H9 (cell line): ENCODE data around the gene TECPR2. TPM values are rescaled to one million over a fixed set of nuclear protein-coding genes. Genes with fewer than 3 reads are reported as not detected.

ENCODE experiments used
- DNase-seq: peaks from one replicate; pipeline ENCODE4 v3.0.0-alpha.2; 2017
- H2AFZ ChIP-seq: one replicate; pipeline ENCODE4 v1.6.1; 2013; ENCODE audit warnings: mild to moderate bottlenecking, low read length, control low read depth, moderate library complexity
- H2AK5ac ChIP-seq: 2 replicates; pipeline ENCODE4 v1.6.1; 2013; ENCODE audit warnings: low read length, control low read depth, mixed read lengths; ENCODE audit not compliant: insufficient read length
- H2BK120ac ChIP-seq: one replicate; pipeline ENCODE4 v1.6.1; 2013; ENCODE audit warnings: low read depth, mild to moderate bottlenecking, low read length, control low read depth, inconsistent platforms; ENCODE audit not compliant: poor library complexity, severe bottlenecking
- H2BK12ac ChIP-seq: 2 replicates; pipeline ENCODE4 v1.6.1; 2013; ENCODE audit warnings: low read length, control low read depth, mixed read lengths, low read depth; ENCODE audit not compliant: insufficient read length
- H2BK15ac ChIP-seq: 2 replicates; pipeline ENCODE4 v1.6.1; 2013; ENCODE audit warnings: low read depth, low read length, control low read depth
- H2BK20ac ChIP-seq: one replicate; pipeline ENCODE4 v1.6.1; 2013; ENCODE audit warnings: low read depth, mild to moderate bottlenecking, low read length, control low read depth, inconsistent platforms; ENCODE audit not compliant: poor library complexity, severe bottlenecking
- H2BK5ac ChIP-seq: 2 replicates; pipeline ENCODE4 v1.6.1; 2013; ENCODE audit warnings: low read length, control low read depth, mixed read lengths; ENCODE audit not compliant: insufficient read length
- H3K14ac ChIP-seq: 2 replicates; pipeline ENCODE4 v1.6.1; 2013; ENCODE audit warnings: low read length, control low read depth; ENCODE audit not compliant: insufficient read depth
- H3K18ac ChIP-seq: 2 replicates; pipeline ENCODE4 v1.6.1; 2013; ENCODE audit warnings: low read depth, mild to moderate bottlenecking, mixed read lengths, low read length, control low read depth; ENCODE audit not compliant: insufficient read length
- H3K23ac ChIP-seq: 2 replicates; pipeline ENCODE4 v1.6.1; 2013; ENCODE audit warnings: low read length, control low read depth, mixed read lengths, low read depth; ENCODE audit not compliant: insufficient read length
- H3K23me2 ChIP-seq: 2 replicates; pipeline ENCODE4 v1.6.1; 2013; ENCODE audit warnings: low read depth, mild to moderate bottlenecking, mixed read lengths, low read length, control low read depth; ENCODE audit not compliant: insufficient read length, poor library complexity, severe bottlenecking
- H3K27ac ChIP-seq: 2 replicates; pipeline ENCODE4 v1.5.1; 2013; ENCODE audit warnings: low read length, control low read depth, mixed read lengths, low read depth; ENCODE audit not compliant: insufficient read length
- H3K27me3 ChIP-seq: 2 replicates; pipeline ENCODE4 v1.6.1; 2013; ENCODE audit warnings: low read length, control low read depth, inconsistent platforms; ENCODE audit not compliant: insufficient read depth
- H3K4ac ChIP-seq: 2 replicates; pipeline ENCODE4 v1.6.1; 2013; ENCODE audit warnings: low read depth, mild to moderate bottlenecking, control low read depth, inconsistent platforms, low read length, moderate library complexity
- H3K4me1 ChIP-seq: 2 replicates; pipeline ENCODE4 v1.6.1; 2013; ENCODE audit warnings: low read length, control low read depth, inconsistent platforms; ENCODE audit not compliant: insufficient read depth
- H3K4me2 ChIP-seq: 2 replicates; pipeline ENCODE4 v1.6.1; 2013; ENCODE audit warnings: low read length, control low read depth, mixed read lengths; ENCODE audit not compliant: insufficient read length, insufficient read depth
- H3K56ac ChIP-seq: 2 replicates; pipeline ENCODE4 v1.6.1; 2013; ENCODE audit warnings: low read depth, mild to moderate bottlenecking, mixed read lengths, low read length, control low read depth; ENCODE audit not compliant: insufficient read length
- H3K79me1 ChIP-seq: 2 replicates; pipeline ENCODE4 v1.6.1; 2013; ENCODE audit warnings: low read depth, mild to moderate bottlenecking, moderate library complexity, low read length, control low read depth, inconsistent platforms; ENCODE audit not compliant: insufficient read depth, poor library complexity, severe bottlenecking
- H3K79me2 ChIP-seq: 2 replicates; pipeline ENCODE4 v1.6.1; 2013; ENCODE audit warnings: low read length, control low read depth, inconsistent platforms; ENCODE audit not compliant: insufficient read depth
- H3K9ac ChIP-seq: 2 replicates; pipeline ENCODE4 v1.6.1; 2013; ENCODE audit warnings: low read length, control low read depth, mixed read lengths; ENCODE audit not compliant: insufficient read length; ENCODE audit errors: extremely low read depth
- H3K9me3 ChIP-seq: one replicate; pipeline ENCODE4 v1.6.1; 2013; ENCODE audit warnings: low read depth, low read length, inconsistent platforms; ENCODE audit not compliant: control insufficient read depth
- H3T11ph ChIP-seq: one replicate; pipeline ENCODE4 v1.6.1; 2013; ENCODE audit warnings: mild to moderate bottlenecking, low read length, control low read depth, inconsistent platforms
- H4K20me1 ChIP-seq: one replicate; pipeline ENCODE4 v1.6.1; 2013; ENCODE audit not compliant: control insufficient read depth, insufficient read length, insufficient read depth
- H4K5ac ChIP-seq: 2 replicates; pipeline ENCODE4 v1.6.1; 2013; ENCODE audit warnings: low read depth, mild to moderate bottlenecking, mixed read lengths, low read length, control low read depth; ENCODE audit not compliant: insufficient read length
- H4K8ac ChIP-seq: replicated peaks from 2 replicates; pipeline ENCODE4 v1.6.1; 2013; ENCODE audit warnings: low read length, control low read depth, mixed read lengths, low read depth; ENCODE audit not compliant: insufficient read length
- H4K91ac ChIP-seq: 2 replicates; pipeline ENCODE4 v1.6.1; 2013; ENCODE audit warnings: low read depth, mild to moderate bottlenecking, moderate library complexity, mixed read lengths, low read length, control low read depth; ENCODE audit not compliant: insufficient read length
- H3K27ac Mint-ChIP-seq, 3 experiments: 2 replicates in 2 of 3; 3 replicates in 1 of 3; pipeline ENCODE4 v1.8.0; 2020 to 2021; ENCODE audit warnings: mixed read lengths in 3 of 3, mild to moderate bottlenecking in 1 of 3, moderate library complexity in 1 of 3
- H3K27me3 Mint-ChIP-seq: 2 replicates; pipeline ENCODE4 v1.8.0; 2021; ENCODE audit warnings: low read depth, mild to moderate bottlenecking, moderate library complexity, mixed read lengths
- H3K36me3 Mint-ChIP-seq, 3 experiments: 2 replicates in 2 of 3; 3 replicates in 1 of 3; pipeline ENCODE4 v1.8.0; 2020 to 2021; ENCODE audit warnings: low read depth in 3 of 3, mixed read lengths in 3 of 3; ENCODE audit not compliant: insufficient read depth in 1 of 3
- H3K4me1 Mint-ChIP-seq, 2 experiments: 2 replicates each; pipeline ENCODE4 v1.8.0; 2020; ENCODE audit warnings: mixed read lengths in 2 of 2
- H3K4me3 Mint-ChIP-seq, 2 experiments: 2 replicates in 1 of 2; 3 replicates in 1 of 2; pipeline ENCODE4 v1.8.0; 2020 to 2021; ENCODE audit warnings: mild to moderate bottlenecking in 2 of 2, mixed read lengths in 2 of 2, moderate library complexity in 1 of 2
- H3K9me3 Mint-ChIP-seq, 2 experiments: 2 replicates in 1 of 2; 3 replicates in 1 of 2; pipeline ENCODE4 v1.8.0; 2020; ENCODE audit warnings: mild to moderate bottlenecking in 2 of 2, mixed read lengths in 2 of 2, moderate library complexity in 1 of 2
- CTCF ChIP-seq: fragments of 200-600 bp; sonication (generic); conservative IDR thresholded peaks from 3 replicates; pipeline ENCODE4 v1.8.0; 2021; ENCODE audit warnings: antibody characterized with exemption, mild to moderate bottlenecking
- WGBS: extraction: QIAGEN DNeasy Blood & Tissue Kit; methylation state at CpG from one replicate; pipeline ENCODE4 v1.1.7; 2013; ENCODE audit warnings: missing lambda C conversion rate, low lambda C conversion rate, mixed read lengths; ENCODE audit not compliant: insufficient read length; ENCODE audit errors: extremely low coverage; 5-methylcytosine and 5-hydroxymethylcytosine counted together
- total RNA-seq: library from RNA; stranded (reverse); gene quantifications from 2 replicates; pipeline ENCODE4 v1.2.1, GENCODE V29; 2021

TECPR2 gene
- total RNA-seq, 1 experiment from 2014 or later = 15.4 TPM

DNA sequence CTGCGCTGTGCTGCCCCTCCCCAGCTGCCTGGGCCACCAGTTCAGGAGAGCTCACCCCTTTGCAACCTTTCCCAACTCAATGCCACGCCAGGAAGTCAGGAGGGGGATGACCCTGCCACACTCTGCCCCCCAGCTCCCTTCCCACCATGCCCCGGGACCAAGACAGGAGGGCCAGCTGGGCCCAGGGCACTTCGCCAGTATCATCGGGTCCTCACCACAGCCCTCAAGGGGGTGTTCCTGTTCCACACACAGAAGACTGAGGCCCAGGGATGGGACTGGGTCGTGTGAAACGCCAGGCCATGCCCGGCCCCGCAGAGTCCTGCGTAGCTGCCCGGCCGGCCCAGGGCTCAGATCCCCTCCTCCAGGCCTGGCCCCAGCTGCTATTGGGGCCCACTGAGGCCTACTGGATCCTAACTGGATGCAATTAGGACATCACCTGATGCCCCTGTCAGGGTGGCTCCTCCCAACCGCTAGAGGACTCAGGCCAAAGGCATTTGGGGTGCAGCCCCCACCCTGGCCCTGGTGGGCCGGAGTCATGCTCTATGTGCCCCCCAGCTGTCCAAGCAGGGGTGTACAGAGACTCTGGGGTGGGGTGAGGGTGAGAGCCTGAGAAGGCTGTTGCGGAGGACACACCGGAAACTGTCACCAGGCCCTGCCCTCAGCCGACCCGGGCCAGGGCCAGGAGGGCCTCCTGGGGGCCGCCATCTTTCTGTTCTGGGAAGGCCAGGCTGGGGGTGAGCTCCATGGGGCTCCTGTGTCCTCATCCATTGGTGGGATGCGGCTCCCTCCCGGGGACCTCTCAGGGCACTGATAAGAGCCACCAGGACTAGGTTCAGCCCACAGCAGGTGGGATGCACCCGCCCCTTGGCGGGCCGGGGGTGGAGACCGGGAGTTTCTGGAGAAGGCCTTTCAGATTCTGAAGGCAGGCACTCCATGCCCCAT is 176.1 kb downstream of the TECPR2 start:
- H2AFZ ChIP-seq = no peak overlapping the region
- no peaks in the 10 kb centered on the region for H3K9me3 ChIP-seq
- H3K4ac ChIP-seq = no peak overlapping the region
- no peak overlapping the region for H2BK20ac ChIP-seq
- H3K9ac ChIP-seq = no peak overlapping the region
- H4K5ac ChIP-seq = no peak overlapping the region
- Mint-ChIP-seq H3K27ac (no peak overlapping the region), H3K27me3 (peaks cover under 1% of the 10 kb centered on the region), H3K9me3 (no peaks in the 10 kb centered on the region), H3K4me1 (peaks cover 9 to 13% of the 10 kb centered on the region in 2 experiments), H3K4me3 (no peak overlapping the region), H3K36me3 (no peaks in the 10 kb centered on the region)
- H2AK5ac ChIP-seq = no peak overlapping the region
- no peaks in the 10 kb centered on the region for H3K23me2 ChIP-seq
- no peak overlapping the region for H3T11ph ChIP-seq
- H3K79me1 ChIP-seq = no peaks in the 10 kb centered on the region
- H3K14ac ChIP-seq = no peak overlapping the region; the same call in 1 of the 2 replicates
- H3K4me2 ChIP-seq = no peak overlapping the region
- no peak overlapping the region for H2BK5ac ChIP-seq
- WGBS = no CpG with 5 or more reads among the region's 25 CpGs
- H3K23ac ChIP-seq = no peak overlapping the region
- H3K27me3 ChIP-seq = no peaks in the 10 kb centered on the region
- H4K91ac ChIP-seq = no peak overlapping the region
- H3K56ac ChIP-seq = no peak overlapping the region
- H4K8ac ChIP-seq = no peak overlapping the region
- no peaks in the 10 kb centered on the region for H3K4me1 ChIP-seq
- H3K18ac ChIP-seq = peak overlapping the region; percentile 46
- H3K79me2 ChIP-seq = no peaks in the 10 kb centered on the region
- H2BK120ac ChIP-seq = no peak overlapping the region
- no peak for TF ChIP-seq CTCF
- H4K20me1 ChIP-seq = no peaks in the 10 kb centered on the region
- H3K27ac ChIP-seq = no peak overlapping the region
- no peak for DNase-seq
- no peak overlapping the region for H2BK12ac ChIP-seq
- no peak overlapping the region for H2BK15ac ChIP-seq
